Stimulated activated CD8-positive, alpha-beta memory T cell treated with anti-CD3 and anti-CD28 coated beads, Interleukin-7, amount 100 ng/mL, for 4 hours (primary cell): ENCODE data around the gene MPZL1.
A peak's percentile ranks its signal among the peaks of the same experiment; 100 is the strongest.
"Not testable (repeated sequence)": the region's sequence is repeated elsewhere in the genome, so short reads cannot be mapped to it uniquely, and the experiment has no call there.

ENCODE experiments used
- DNase-seq, 2 donors: peaks; one replicate each; pipeline ENCODE4 v3.0.0-alpha.2; 2020; ENCODE audit warnings: low read depth in 2 of 2

The MPZL1 gene

DNA sequence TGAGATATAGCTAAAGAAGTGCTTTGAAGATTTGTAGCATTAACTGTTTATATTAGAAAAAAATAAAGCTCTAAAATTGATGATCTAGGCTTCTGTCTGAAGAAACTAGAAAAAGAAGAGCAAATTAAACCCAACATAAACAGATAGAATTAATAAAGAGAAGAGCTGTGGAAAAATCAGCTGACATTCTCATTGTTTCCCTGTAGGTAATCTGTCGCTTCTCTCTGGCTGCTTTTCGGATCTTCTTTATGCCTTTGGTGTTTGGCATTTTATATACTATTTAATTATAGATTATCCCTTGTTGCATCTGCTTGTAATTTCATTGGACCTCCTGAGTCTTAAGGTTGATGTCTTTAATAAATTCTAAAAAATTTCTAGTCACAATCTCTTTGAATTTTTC, 59.8 kb downstream of the MPZL1 start:
- DNase-seq: no peak

DNA sequence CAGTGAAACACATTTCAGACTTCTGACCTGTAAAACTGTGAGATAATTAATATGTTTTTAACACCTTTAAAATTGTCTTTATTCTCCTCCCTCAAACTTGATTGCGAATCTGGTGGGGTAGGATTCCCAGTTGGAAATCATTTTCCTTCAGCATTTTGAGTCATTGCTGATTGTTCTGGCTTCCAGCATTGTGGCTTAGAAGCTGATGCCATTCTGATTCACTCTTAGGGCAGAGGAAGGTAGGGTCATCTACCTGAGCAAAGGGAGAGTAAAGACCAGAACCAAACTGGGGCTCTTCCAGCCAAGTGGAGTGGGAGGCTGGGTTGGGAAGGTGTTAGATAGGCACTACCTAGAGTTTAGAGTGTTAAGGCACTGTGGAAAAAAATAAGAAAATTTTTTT, 61.2 kb downstream of the MPZL1 start:
- DNase-seq: no peak

DNA sequence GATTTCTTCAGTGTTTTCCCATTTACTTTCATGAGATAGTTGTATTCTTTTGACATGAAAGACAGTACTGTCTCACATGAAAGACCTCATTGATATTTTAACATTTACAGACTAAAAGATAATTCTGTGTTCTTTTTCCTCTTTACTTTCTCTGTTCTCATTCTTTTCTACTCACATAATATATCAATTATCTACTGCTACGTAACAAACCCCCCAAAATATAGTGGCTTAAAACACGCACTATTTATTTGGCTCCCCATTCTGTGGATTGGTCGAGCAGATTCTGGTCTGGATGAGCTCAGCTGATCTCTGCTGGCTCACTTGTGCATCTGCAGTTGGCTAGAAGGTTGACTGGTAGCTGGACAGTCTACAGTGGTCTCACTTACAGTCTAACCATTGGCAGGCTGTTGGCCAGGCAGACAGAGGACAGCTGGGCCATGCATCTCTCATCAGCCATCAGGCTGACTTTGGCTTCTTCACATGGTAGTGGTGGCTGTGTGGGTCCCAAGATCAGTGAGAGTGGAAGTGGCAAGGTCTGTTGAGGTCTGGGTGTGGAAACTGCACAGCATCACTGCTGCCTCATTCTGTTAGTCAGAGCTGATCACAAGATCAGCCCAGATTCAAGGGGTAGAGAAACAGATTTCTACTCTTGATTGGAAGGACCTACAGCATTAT, 63.2 kb downstream of the MPZL1 start:
- DNase-seq: no peak

DNA sequence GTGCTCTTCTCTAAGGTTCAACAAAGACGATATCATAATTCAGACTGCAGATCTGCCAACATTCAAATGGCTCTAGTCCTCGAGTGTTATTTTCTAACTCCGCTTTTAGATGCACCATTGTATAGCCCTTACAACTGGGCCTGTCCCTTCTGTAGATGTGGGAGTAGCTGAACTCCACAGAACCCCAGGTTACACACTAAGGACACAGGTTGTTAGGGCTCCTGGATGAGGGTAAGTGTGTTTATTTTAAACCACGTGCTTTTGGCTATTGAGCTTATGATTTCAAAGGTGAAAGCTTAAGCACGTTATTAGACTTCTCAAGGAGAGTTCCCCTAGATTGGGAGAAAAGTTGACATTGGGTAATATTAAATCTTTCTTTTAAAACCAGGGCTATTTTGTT, 64.7 kb downstream of the MPZL1 start:
- DNase-seq: no peak

DNA sequence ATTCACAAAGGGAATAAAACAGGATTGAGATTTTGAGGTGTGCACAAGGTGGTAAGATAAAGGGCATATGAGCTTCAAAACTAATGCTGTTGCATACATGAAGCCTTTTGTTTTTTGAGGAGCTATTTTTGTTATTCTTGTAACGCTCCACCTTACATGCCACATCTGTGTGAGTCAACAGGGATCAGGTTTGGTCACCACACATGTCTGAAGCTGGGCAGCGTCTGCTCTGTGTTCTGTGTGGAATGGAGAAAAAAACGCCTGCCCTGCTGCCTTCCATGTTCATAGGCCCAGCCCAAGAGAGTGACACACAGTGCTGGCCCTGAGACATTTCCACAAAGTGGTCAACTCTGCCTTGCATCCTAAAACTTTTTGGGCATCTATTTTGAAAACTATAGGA, 67.7 kb downstream of the MPZL1 start:
- no peak for DNase-seq

DNA sequence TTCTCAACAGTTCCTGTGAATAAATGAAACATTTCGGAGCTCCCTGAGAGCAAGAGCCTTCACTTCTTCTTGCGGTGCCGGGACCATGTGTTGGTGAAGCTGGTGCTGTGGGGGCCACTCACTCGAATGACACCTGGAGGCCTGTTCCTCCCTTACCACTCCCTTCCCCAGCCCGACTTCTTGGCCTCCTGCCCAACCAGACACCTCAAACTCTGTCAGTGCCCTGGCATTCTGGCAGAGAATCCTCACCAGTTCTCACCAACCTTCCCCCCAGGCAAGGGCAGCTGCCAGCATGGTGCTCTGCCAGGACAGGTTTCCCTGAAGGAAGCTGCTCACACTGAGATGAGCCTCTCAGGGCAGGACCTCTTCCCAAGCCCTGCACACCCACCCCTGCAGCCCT, 68.3 kb downstream of the MPZL1 start:
- no peak for DNase-seq

DNA sequence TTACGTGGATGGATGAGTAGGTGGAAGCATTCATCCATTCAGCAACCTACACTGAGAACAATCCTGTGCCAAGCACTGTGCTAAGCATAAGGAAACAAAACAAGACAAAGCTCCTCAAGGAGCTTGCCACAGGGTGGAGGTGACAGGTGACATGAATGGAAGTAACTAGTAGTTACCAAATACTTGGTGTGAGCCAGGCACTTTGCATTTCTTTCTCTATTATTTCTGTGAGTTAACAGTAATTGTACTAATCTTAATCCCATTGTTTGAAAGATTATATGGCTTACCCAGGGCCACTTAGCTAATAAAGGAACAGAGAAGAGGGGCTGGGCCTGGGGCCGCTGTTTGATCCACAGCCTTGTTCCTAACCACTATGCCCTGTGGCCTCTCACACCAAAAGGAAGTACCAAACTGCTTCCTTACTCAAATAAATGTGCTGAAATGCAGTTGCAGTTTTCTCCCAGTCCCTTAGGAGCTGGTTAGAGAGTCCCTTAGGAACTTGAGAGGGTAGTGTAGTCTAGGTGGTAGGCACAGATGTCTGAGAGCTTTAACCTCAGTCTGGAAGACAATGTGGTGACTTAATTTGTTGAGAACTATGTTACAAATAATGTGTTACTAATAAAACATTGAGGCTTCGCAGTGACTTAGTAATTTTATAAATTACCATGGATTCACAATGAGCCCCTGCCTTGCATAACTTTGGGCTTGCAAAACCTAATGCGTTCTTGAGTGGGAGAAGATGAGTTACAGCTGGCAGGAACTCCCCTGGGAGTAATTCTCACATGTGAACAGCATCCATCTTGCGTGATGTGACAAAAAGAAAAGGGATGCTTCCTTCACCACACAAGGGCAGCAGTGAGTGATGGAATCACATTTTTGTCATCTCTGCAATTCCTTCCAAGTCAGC, 69.8 kb downstream of the MPZL1 start:
- no peak for DNase-seq

DNA sequence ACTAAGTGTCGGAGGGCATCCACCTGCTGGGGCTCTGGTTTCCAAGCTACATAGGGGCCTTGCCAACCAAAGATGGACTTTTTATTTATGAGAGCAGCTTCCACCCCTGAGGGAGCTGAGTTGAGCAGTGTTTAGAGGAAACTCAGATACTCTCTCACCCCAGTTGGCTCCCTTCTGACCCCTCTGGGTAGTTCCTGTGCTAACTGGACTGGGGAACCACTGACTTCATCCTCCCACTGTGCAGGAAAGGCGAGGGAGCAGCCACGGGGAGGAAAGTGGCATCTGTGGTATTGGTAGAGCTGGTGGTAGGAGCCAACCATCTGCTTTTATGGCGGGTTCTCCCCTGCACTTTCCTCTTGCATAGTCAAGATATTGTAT, 70.4 kb downstream of the MPZL1 start:
- no peak for DNase-seq

DNA sequence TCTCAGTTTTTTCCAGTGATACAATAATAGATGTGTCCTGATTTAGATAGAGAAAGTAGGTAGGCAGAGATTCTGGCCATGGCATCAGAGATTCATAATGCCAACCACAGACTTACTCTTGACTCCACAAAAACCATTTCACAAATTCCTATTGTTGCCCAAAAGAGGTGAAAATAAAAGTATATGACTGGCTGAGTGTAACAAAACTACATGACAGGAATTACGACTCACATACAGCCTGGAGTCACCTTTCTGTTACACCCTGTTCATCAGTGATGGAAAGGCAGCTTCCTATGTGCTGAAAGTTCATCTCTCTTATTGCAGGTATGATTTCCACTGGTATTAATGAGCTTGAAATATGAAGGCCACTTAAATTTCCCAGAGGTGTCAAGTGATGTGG, 72.3 kb downstream of the MPZL1 start:
- DNase-seq: no peak

DNA sequence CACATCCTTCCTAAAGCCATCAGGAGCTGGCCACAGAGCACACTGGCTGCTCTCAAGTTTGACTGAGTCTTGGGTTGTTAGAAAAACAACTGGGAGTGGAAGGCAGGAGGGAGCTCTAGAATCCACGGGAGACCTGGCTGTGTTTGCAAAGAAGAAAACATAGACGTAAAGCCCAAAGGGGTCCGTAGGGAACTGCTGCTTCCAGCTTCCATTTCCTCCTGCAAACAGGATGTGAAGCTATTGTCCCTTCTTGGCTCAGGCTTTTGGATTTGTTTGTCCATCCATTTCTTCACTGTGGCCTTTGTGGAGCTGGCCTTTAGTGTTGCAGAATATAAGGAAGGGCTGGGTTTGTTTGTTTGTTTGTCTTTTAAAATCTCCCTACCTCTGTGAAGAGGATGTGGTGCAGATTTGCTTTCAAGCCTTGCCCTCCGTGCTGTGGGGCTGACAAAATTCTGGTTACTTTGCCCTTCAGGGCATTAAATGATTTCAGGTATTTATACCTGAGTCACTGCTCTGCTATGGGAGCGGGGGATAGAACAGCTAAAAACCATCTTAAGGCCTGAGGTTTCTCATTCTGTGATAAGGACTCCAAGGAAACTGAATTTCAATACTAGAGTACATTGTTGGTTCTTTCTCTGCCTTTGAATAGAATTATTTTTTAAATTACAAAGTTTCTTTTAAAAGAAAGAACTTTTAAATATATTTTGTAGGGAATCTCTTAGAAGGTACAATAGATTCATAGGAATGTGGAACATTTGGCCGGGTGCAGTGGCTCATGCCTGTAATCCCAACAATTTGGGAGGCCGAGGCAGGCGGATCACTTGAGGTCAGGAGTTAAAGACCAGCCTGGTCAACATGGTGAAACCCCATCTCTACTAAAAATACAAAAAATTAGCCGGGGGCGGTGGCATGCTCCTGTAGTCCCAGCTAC, 74.3 kb downstream of the MPZL1 start:
- no peak for DNase-seq

DNA sequence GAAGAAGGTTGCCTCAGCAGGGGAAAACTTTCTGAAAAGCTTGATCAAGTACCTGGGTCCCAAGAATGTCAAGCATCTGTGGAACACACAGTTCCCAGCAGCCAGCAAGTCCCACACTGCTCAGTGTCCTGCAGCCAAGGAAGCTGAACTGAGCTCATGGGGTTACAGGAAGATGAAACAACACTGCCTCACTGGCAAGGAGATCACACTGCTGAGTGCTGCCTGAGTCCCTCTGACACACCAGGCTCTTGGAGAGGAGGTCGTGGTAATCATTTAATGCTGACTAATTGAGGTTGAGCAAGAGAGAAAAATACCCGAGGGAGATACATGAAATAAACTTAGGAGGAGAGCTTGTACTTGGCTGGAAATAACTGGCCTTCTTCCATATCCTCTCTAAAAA, 75.2 kb downstream of the MPZL1 start:
- no peak for DNase-seq

DNA sequence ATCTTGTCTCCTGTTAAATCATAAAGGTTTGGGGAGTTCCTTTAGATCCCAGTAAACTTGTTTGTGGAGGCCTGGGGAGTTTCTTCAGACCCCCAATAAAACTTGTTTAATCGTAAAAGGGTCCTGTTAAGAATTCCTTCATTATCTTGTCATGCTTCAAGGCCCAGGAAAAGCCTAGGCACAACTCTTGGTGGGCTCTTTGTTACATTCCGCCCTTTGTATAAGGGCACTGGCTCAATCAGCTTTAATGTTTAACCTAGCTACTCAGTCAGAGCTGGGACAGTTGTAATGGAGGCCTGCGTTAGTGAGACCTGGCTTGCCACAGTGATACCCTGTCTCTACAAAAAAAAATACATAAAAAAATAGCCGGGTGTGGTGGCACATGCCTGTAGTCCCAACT, 77.2 kb downstream of the MPZL1 start:
- DNase-seq: no peak

DNA sequence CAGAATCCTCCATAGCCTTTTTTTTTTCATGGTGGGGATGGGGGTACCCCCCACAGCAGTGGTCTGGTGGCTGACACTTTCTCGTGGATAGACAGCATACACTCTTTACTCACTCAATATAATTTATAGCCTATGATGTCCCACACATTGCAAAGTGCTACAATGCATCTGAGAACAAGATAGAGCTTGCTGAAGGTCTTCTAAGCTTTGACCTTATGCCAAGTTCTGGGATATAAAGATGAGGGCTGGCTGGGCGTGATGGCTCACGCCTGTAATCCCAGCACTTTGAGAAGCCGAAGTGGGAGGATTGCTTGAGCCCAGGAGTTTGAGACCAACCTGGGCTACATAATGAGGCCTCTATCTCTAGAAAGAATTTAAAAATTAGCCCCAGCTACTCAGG, 78.0 kb downstream of the MPZL1 start:
- DNase-seq: no peak

DNA sequence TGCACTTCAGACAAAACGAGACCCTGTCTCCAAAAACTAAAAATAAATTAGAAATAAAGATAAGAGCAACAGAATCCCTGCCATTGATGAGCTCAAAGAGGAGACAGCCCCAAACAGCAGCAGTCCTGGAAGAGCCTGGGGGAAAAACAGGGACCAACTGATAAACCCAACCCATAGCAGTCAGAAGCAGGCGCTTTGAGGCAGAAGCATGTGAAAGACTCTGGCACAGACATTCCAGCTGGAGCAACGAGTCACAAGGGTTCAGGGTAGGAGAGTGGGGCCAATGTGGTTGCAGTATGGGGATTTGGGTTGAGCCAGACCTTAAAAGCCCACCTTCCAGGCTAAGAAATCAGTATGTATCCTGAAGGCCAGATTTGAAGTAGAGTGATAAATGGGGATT, 78.5 kb downstream of the MPZL1 start:
- no peak for DNase-seq

DNA sequence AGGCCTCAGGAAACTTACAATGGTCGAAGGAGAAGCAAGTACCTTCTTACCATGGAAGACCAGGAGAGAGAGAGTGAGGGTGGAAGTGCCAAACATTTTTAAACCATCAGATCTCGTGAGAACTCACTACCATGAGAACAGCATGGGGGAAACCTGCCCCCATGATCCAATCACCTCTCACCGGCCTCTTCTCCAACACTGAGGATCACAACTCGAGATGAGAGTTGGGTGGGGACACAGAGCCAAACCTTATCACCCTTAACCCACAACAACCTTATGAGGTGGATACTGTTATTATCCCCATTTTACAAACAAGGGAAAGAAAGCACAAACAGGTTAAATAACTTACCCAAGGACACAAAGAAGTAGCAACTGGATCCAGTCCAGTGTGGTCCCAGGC, 80.5 kb downstream of the MPZL1 start:
- DNase-seq: no peak

DNA sequence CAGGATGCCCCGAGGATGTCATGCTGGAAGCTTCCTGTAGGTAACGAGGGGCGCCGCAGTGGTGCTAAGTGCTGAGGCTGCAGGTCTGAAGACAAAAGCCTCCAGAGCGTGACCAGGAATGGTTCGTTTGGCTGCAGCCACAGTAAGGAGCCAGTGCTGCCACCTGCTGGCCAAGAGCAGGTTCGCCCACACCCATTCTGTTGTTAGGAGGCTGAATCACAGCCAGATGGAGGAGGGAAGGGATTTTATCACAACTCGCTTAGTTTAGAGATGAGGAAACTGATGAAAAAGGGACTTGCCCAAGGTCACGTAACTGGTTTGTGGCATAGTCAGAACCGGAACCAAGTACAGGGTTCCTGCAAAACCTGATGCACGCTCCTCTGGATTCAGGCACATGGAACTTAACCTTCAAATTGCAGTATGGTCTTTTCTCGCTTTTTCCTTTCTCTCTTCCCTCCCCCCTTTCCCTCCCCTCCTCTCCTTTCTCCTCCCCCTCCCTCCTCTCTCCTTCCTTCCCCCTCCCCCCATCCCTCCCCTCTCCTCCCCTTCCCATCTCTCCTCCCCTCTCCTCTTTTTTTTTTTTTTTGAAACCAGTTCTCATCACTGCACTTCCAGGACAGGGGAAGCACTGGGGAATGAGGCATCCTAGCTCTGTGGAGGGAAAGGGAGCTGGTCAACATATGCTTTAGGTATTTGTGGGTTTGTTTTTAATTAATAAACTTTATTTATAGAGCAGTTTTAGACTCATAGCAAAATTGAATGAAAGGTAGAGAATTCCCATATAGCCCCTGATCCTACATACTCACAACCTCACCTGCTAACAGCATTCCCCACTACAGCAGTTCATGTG, 81.8 kb downstream of the MPZL1 start:
- peak; percentile 66 to 75 for DNase-seq

DNA sequence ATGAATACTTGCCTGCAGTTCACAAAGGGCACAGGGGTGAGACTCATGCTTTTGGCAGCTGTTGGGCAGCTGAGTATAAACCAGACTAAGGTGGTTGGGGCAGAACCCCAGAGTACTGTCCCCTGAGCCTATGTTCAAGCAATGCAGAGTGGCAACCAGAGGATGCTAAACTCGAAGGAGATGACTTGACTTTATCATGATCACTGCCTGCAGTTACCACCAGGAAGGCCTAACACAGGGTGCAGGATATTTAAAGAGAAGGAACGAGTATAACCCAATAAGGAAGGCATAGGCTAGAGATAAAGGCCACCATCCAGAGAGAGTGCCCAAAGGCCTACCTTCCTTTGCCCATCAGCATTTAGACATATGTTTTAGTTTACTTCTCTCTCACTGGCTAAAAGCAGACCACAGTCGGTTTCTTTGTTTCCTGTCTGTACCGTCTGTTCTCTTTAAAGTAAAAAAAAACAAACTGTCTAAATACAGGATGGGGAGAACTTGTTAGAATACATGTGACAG, 83.3 kb downstream of the MPZL1 start:
- no peak for DNase-seq

DNA sequence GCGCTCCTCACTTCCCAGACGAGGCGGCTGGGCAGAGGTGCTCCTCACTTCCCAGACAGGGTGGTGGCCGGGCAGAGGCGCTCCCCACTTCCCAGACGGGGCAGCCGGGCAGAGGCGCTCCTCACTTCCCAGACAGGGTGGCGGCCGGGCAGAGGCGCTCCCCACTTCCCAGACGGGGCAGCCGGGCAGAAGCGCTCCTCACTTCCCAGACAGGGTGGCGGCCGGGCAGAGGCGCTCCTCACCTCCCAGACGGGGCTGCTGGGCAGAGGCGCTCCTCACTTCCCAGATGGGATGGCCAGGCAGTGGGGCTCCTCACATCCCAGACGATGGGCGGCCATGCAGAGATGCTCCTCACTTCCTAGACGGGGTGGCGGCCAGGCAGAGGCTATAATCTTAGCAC, 84.5 kb downstream of the MPZL1 start:
- DNase-seq: not testable (repeated sequence)

DNA sequence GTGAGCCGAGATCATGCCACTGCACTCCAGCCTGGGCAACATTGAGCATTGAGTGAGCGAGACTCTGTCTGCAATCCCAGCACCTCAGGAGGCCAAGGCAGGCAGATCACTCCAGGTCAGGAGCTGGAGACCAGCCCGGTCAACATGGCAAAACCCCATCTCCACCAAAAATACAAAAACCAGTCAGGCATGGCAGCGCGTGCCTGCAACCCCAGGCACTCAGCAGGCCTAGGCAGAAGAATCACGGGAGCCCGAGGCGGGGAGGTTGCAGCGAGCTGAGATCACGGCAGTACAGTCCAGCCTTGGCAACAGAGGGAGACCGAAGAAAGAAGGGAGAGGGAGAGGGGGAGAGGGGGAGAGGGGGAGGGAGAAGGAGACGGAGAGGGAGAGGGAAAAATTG, 84.9 kb downstream of the MPZL1 start:
- not testable (repeated sequence) for DNase-seq

DNA sequence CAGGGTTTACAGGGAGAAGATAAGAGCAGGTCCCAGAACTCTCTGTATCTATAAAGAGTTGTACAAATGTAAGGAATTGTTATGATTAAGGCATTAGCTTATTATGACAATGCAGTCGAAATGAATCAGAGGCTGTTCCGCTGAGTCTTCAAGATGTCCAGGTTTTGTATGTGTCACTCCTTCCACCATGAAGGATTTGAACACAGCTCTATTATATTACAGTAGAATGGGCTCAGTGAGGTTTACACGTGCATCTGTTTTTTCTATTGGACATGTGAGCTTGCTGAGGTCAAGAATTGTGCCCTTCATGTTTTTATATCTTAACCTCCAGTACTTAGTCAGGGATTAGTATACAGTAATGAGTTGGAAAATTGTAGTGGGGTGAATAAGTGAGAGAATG, 86.3 kb downstream of the MPZL1 start:
- DNase-seq: no peak

DNA sequence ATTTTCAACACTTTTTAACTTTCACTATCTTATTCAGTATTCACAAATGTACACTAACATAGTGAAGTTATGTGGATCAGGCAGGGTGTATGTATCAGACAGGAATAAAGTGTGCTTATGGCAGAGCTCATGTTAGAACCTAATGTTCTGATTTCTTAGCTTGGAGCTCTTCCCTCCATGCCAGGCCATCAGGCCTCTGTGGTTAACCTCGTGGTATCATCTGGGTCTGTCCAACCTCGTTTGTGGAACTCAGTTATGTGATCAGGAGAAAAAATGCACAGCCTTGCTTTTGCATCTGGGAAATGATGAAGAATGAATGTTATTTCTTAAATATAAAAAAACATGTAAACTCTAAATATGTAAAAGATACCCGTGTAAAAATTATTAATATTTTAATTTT, 86.9 kb downstream of the MPZL1 start:
- DNase-seq: no peak
